A549 treated with AZD9567 at 1 μM for 4 hours (cell line): ENCODE data around the gene ZBTB12. TPM values are rescaled to one million over a fixed set of nuclear protein-coding genes. Genes with fewer than 3 reads are reported as not detected.

Experiments
- total RNA-seq: library from RNA; stranded (reverse); fragments of 200-300 nt; extraction: Qiagen RNA extraction; gene quantifications from 5 replicates; pipeline ENCODE4 v1.2.3, GENCODE V29; 2022; ENCODE audit not compliant: insufficient read depth

The ZBTB12 gene
- 2.9 to 3.6 TPM (median 3.3 TPM) in 5 replicates for total RNA-seq

GRCh38 chr6:31901953-31902643 is at the start of gene ZBTB12:
Gene ZBTB12 (minus strand): TSS chr6:31902086. CDS start chr6:31901305, 781 bp downstream.

DNA sequence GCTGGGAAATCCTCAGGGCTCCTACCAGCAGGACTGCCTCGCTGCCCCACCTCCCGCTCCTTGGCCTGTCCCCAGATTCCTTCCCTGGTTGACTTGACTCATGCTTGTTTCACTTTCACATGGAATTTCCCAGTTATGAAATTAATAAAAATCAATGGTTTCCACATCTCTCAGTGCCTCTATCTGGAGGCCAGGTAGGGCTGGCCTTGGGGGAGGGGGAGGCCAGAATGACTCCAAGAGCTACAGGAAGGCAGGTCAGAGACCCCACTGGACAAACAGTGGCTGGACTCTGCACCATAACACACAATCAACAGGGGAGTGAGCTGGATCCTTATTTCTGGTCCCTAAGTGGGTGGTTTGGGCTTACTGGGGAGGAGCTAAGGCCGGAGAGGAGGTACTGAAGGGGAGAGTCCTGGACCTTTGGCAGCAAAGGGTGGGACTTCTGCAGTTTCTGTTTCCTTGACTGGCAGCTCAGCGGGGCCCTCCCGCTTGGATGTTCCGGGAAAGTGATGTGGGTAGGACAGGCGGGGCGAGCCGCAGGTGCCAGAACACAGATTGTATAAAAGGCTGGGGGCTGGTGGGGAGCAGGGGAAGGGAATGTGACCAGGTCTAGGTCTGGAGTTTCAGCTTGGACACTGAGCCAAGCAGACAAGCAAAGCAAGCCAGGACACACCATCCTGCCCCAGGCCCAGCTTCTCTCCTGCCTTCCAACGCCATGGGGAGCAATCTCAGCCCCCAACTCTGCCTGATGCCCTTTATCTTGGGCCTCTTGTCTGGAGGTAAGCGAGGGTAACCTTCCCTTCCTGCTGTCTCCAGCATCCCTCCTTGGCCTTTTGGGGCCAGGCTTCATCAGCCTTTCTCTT is 43.9 kb upstream of the ZBTB12 start, which contains the start of gene CFB:
TSS of gene CFB (plus strand) at position 589 of the 863 bp plus-strand sequence. CDS start at position 716, 127 bp downstream.

DNA sequence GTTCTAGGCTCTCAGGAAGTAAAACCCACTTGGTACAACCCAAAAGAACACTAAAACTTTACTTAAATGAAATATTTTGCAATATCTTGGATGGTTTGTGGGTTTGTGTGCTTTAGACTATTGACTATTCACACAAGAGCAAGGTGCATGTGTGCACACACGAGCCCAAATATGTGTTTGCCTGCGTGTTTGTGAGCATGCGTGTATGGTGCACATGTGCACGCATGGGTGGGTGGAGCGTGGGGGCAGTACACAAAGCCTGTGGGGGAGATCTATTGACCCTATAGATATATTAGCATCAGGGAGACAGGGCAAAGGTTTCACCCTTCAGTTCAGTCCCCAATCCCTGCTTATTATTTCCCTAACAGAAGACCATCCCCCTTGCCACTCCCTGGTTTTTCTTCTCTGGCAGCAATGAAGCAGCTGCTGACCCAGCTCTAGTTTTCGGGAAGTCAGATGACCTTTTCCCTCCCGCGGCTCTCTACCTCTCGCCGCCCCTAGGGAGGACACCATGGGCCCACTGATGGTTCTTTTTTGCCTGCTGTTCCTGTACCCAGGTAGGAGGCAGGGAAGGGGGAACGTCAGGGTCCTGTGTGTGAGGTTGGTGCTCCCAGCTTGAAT is 25.5 kb upstream of the ZBTB12 start, which contains the start of gene C2:
TSS of gene C2 (plus strand) at position 476 of the 621 bp plus-strand sequence. CDS start at position 512, 36 bp downstream.

DNA sequence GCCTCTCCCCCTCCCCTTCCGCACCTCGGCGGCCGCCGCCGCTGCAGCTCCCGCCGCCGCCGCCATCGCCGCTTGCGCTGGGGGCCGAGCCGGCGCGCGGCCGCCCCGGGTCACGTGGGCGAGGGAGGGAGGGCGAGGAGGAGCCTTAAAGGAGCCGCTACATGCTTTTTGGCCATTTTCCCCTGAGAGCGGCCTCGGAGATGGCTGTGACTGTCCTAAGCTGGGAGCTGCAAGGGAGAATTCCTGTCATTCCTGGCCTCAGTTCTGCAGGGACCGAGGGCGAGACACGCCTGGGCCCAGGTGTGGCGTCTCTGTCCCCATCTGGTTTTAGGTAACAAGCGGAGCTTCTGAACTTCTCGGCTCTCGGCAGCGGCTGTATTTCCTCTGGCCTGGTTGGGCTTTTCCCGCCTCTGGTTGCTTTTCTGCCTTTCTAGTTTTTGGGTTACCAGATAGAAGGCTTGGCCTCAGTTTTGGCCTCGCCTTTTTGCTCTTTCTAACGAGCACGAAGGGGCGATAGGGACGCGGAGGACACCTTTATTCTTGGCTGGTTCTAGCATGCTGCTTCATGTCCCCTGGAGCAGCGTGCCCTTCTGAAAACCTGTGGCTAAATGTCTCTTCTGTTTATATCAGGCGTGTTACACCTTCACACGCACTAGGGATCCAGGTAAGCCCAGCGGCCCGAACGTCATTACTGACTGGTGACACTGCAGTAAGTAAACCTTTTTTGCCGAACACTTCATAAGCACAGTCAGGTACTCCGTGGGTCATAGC is 4.1 kb downstream of the ZBTB12 start, which contains the start of gene EHMT2:
TSS of gene EHMT2 (minus strand) at position 87 of the 771 bp plus-strand sequence. CDS start at position 66, 21 bp downstream.

DNA sequence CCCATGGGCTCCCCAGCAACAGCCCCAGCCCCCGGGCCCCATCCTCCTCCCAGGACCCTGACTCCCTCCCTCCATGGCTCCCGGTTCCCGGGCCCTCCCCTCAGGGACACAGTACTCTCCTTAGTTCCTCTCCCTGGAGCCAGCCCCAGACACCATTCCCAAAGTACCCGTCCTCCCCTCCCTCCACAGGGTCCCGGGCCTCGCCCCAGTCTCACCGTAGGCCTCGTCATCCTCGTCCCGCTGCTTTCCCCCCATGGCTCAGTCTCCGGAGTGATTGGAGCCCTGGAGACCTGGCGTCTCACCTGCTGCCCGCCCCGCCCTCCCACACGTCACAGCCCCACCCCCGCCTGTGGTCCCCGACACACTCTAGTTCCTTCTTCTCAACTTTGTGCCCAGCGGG is 23.2 kb downstream of the ZBTB12 start, which contains the start of gene SLC44A4:
TSS of gene SLC44A4 (minus strand) at position 272 of the 400 bp plus-strand sequence. CDS start at position 255, 17 bp downstream.

DNA sequence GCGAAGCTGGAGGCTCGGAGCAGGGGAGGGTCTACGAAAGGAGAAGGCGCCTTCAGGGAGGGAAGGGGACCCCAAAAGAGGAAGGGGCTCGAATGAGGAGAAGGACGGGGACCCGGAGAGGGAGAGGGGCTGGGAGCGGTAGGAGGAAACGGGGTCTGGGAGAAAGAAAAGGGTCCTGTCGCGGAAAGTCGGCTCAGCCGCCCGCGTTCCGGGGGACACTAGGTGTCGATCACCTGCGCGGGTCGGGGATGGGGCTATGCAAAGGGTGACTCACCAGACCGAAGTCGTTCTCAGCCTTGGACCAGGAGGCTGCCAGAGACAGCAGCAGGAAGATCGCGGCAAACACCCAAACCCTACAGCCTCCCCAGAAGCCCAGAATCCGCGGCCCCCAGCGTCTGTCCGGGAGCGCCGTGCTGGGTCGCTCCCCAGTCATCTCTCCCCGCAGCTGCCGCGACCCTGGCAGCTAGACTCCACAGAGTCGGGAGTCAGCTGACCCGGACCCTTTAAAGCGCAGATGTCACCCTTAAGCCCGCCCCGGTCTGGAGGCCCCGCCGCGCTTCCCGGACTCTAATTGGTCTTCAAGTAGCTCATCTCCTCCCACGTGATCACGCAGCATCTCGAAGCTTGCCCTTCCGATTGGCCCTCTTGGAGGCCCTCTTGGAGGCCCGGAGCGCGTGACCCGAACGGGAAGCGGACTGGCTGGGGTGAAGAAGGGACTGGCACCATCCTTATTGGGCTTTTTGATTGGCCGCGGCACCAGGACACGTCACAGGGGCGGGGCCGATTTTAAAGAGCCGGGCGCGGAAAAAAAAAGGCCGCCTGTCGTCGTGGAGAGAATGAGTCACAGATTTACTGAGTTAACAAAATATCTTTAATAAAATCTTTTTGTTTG is 39.3 kb downstream of the ZBTB12 start, which contains the start of gene NEU1:
TSS of gene NEU1 (minus strand) at position 478 of the 892 bp plus-strand sequence. CDS start at position 433, 45 bp downstream.

Other genes with a start within 250 kb of the ZBTB12 start
- gene BAG6, start 249.4 kb downstream of the ZBTB12 start, total RNA-seq, result 106 to 149 TPM (median 137 TPM) in 5 replicates
- gene APOM, start 246.2 kb downstream of the ZBTB12 start, total RNA-seq, result 3.0 to 6.4 TPM (median 3.4 TPM) in 5 replicates
- gene C6orf47, start 241.3 kb downstream of the ZBTB12 start, total RNA-seq, result 11.3 to 12.5 TPM (median 11.8 TPM) in 5 replicates
- 8.7 to 11.6 TPM (median 10.2 TPM) in 5 replicates for gene GPANK1, start 237.1 kb downstream of the ZBTB12 start, total RNA-seq
- 167 to 183 TPM (median 175 TPM) in 5 replicates for gene CSNK2B, start 236.0 kb downstream of the ZBTB12 start, total RNA-seq
- 4.5 to 5.2 TPM (median 5.0 TPM) in 4 of 5 replicates, not detected in the other for gene LY6G5B, start 232.1 kb downstream of the ZBTB12 start, total RNA-seq
- 0.87 to 3.8 TPM (median 1.6 TPM) in 5 replicates for gene LY6G5C, start 221.0 kb downstream of the ZBTB12 start, total RNA-seq
- gene ABHD16A, start 198.8 kb downstream of the ZBTB12 start, total RNA-seq, result 13.9 to 20.0 TPM (median 18.3 TPM) in 5 replicates
- gene LY6G6F, start 195.2 kb downstream of the ZBTB12 start, total RNA-seq, result not detected in 5 replicates
- not detected in 5 replicates for gene LY6G6D, start 186.7 kb downstream of the ZBTB12 start, total RNA-seq
- 0.09 to 0.12 TPM (median 0.10 TPM) in 3 of 5 replicates, not detected in the others for gene LY6G6C, start 180.3 kb downstream of the ZBTB12 start, total RNA-seq
- 0.07 TPM in 1 of 5 replicates, not detected in the others for gene MPIG6B, start 178.7 kb downstream of the ZBTB12 start, total RNA-seq
- 18.1 to 32.1 TPM (median 29.3 TPM) in 5 replicates for gene DDAH2, start 172.8 kb downstream of the ZBTB12 start, total RNA-seq
- 451 to 493 TPM (median 458 TPM) in 5 replicates for gene CLIC1, start 165.6 kb downstream of the ZBTB12 start, total RNA-seq
- 5.2 to 15.2 TPM (median 14.0 TPM) in 5 replicates for gene MSH5, start 162.1 kb downstream of the ZBTB12 start, total RNA-seq
- 3.0 to 4.6 TPM (median 3.9 TPM) in 4 of 5 replicates, not detected in the other for gene SAPCD1, start 139.4 kb downstream of the ZBTB12 start, total RNA-seq
- 1.6 to 4.5 TPM (median 1.8 TPM) in 5 replicates for gene VWA7, start 124.8 kb downstream of the ZBTB12 start, total RNA-seq
- gene VARS1, start 106.3 kb downstream of the ZBTB12 start, total RNA-seq, result 46.5 to 58.0 TPM (median 53.6 TPM) in 5 replicates
- 42.7 to 60.2 TPM (median 57.9 TPM) in 5 replicates for gene LSM2, start 95.1 kb downstream of the ZBTB12 start, total RNA-seq
- gene HSPA1L, start 86.8 kb downstream of the ZBTB12 start, total RNA-seq, result 0.97 to 1.8 TPM (median 1.1 TPM) in 5 replicates
- 189 to 295 TPM (median 214 TPM) in 5 replicates for gene HSPA1A, start 86.5 kb downstream of the ZBTB12 start, total RNA-seq
- gene HSPA1B, start 74.3 kb downstream of the ZBTB12 start, total RNA-seq, result 154 to 227 TPM (median 167 TPM) in 5 replicates
- 27.6 to 34.9 TPM (median 30.4 TPM) in 5 replicates for gene NEU1, start 39.3 kb downstream of the ZBTB12 start, total RNA-seq
- 0.05 TPM in 1 of 5 replicates, not detected in the others for gene SLC44A4, start 23.1 kb downstream of the ZBTB12 start, total RNA-seq
- gene EHMT2, start 4.4 kb downstream of the ZBTB12 start, total RNA-seq, result 25.4 to 29.9 TPM (median 28.1 TPM) in 5 replicates
- 0.16 to 0.44 TPM (median 0.20 TPM) in 4 of 5 replicates, not detected in the other for gene C2, start 25.6 kb upstream of the ZBTB12 start, total RNA-seq
- gene CFB, start 44.0 kb upstream of the ZBTB12 start, total RNA-seq, result 1.3 to 2.6 TPM (median 2.4 TPM) in 5 replicates
- gene NELFE, start 56.9 kb upstream of the ZBTB12 start, total RNA-seq, result 75.8 to 81.6 TPM (median 76.7 TPM) in 5 replicates
- 25.9 to 29.7 TPM (median 26.7 TPM) in 5 replicates for gene SKIC2, start 57.1 kb upstream of the ZBTB12 start, total RNA-seq
- 11.5 to 12.7 TPM (median 11.8 TPM) in 5 replicates for gene DXO, start 70.1 kb upstream of the ZBTB12 start, total RNA-seq
- gene C4A, start 80.0 kb upstream of the ZBTB12 start, total RNA-seq, result 1.0 to 2.2 TPM (median 1.3 TPM) in 4 of 5 replicates, not detected in the other
- 0.79 to 0.99 TPM (median 0.85 TPM) in 4 of 5 replicates, not detected in the other for gene C4B, start 112.7 kb upstream of the ZBTB12 start, total RNA-seq
- 0.05 TPM in 1 of 5 replicates, not detected in the others for gene CYP21A2, start 136.3 kb upstream of the ZBTB12 start, total RNA-seq
- 0.56 to 0.68 TPM (median 0.61 TPM) in 4 of 5 replicates, not detected in the other for gene TNXB, start 207.3 kb upstream of the ZBTB12 start, total RNA-seq
- gene ATF6B, start 226.2 kb upstream of the ZBTB12 start, total RNA-seq, result 27.7 to 34.3 TPM (median 33.5 TPM) in 5 replicates
- 6.6 to 10.5 TPM (median 7.4 TPM) in 5 replicates for gene FKBPL, start 228.2 kb upstream of the ZBTB12 start, total RNA-seq
- 0.44 to 0.70 TPM (median 0.59 TPM) in 4 of 5 replicates, not detected in the other for gene PRRT1, start 249.9 kb upstream of the ZBTB12 start, total RNA-seq